CD4-positive, CD25-positive, alpha-beta regulatory T cell (primary cell): ENCODE measurements around the gene RESF1. TPM values are rescaled to one million over a fixed set of nuclear protein-coding genes. Genes with fewer than 3 reads are reported as not detected.

Experiments
- ATAC-seq, 2 donors: fragments of 150-1000 bp; cut with Tn5 transposase; one replicate each; pipeline ENCODE4 v1.10.0; 2021; ENCODE audit warnings: low read depth in 2 of 2, moderate number of reproducible peaks in 2 of 2, moderate library complexity in 1 of 2
- DNase-seq, 3 donors: peaks; one replicate each; pipeline versions ENCODE4 v3.0.0 to v3.0.0-alpha.2; 2012 to 2022; ENCODE audit warnings: mixed read lengths in 1 of 3
- H3K27ac ChIP-seq: one replicate; pipeline ENCODE4 v1.7.0; 2013; ENCODE audit warnings: mild to moderate bottlenecking, low read length; ENCODE audit not compliant: insufficient read depth, poor library complexity, severe bottlenecking
- H3K27me3 ChIP-seq: one replicate; pipeline ENCODE4 v1.7.0; 2013; ENCODE audit warnings: low read length; ENCODE audit not compliant: control insufficient read depth, insufficient read depth
- H3K36me3 ChIP-seq: one replicate; pipeline ENCODE4 v1.7.0; 2013; ENCODE audit warnings: mild to moderate bottlenecking, low read length, moderate library complexity; ENCODE audit not compliant: control insufficient read depth, insufficient read depth
- H3K4me1 ChIP-seq: 2 replicates; pipeline ENCODE4 v1.7.0; 2013; ENCODE audit warnings: mild to moderate bottlenecking, low read length; ENCODE audit not compliant: insufficient read depth, control insufficient read depth, poor library complexity, severe bottlenecking
- H3K4me3 ChIP-seq: one replicate; pipeline ENCODE4 v1.7.0; 2013; ENCODE audit warnings: low read depth, mild to moderate bottlenecking, low read length, moderate library complexity
- H3K9me3 ChIP-seq, 2 experiments: 1 replicate in 1 of 2; 2 replicates in 1 of 2; pipeline ENCODE4 v1.7.0; 2013; ENCODE audit warnings: low read length in 2 of 2, mild to moderate bottlenecking in 1 of 2, moderate library complexity in 1 of 2; ENCODE audit not compliant: control insufficient read depth in 2 of 2
- H3K27ac Mint-ChIP-seq, 3 donors: one replicate each; pipeline ENCODE4 v1.8.0; 2020 to 2022; ENCODE audit warnings: mild to moderate bottlenecking in 3 of 3, mixed read lengths in 3 of 3, moderate library complexity in 2 of 3
- H3K27me3 Mint-ChIP-seq: one replicate; pipeline ENCODE4 v1.8.0; 2022; ENCODE audit warnings: mild to moderate bottlenecking, mixed read lengths
- H3K36me3 Mint-ChIP-seq: one replicate; pipeline ENCODE4 v1.8.0; 2020; ENCODE audit warnings: mixed read lengths
- H3K4me1 Mint-ChIP-seq, 4 donors: one replicate each; pipeline ENCODE4 v1.8.0; 2020 to 2022; ENCODE audit warnings: mixed read lengths in 4 of 4, mild to moderate bottlenecking in 1 of 4
- H3K4me3 Mint-ChIP-seq, 4 donors: one replicate each; pipeline ENCODE4 v1.8.0; 2020 to 2022; ENCODE audit warnings: mild to moderate bottlenecking in 4 of 4, mixed read lengths in 4 of 4, moderate library complexity in 3 of 4
- H3K9me3 Mint-ChIP-seq, 7 donors: one replicate each; pipeline ENCODE4 v1.8.0; 2020 to 2022; ENCODE audit warnings: mixed read lengths in 7 of 7, mild to moderate bottlenecking in 3 of 7, moderate library complexity in 2 of 7
- polyA plus RNA-seq, 4 donors: library from polyadenylated mRNA; unstranded; fragments of 300-500 nt; fragmentation: Illumina TruSeq; gene quantifications; one replicate each; pipeline ENCODE4 v1.2.3, GENCODE V29; 2021
- total RNA-seq: library from RNA; stranded (reverse); gene quantifications from one replicate; pipeline ENCODE4 v1.2.3, GENCODE V29; 2022

The RESF1 gene
- total and polyA plus RNA-seq, 5 donors from 2014 or later, result 151 to 282 (median 183) TPM

DNA sequence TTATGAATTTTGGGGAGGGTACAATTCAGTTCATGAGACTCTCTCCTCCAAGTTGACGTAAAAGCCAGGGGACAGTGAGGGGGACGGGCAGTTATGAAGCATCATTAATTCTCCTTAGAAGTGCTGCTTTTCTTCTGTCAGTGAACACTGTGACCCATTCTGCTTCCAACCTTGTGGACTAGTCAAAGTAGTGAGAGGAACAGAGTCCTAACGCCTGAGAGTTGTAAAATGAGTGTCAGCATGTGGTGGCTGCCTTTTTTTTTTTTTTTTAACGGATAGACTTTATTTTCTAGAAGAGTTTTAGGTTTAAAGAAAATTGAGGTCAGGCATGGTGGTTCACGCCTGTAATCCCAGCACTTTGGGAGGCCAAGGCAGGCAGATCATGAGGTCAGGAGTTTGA is 15.5 kb downstream of the RESF1 start:
- Histone ChIP-seq H3K4me1 (peaks cover 11% of the 10 kb centered on the region), H3K9me3 (peaks cover 69 to 87% of the 10 kb centered on the region in 2 experiments), H3K36me3 (peaks cover 97% of the 10 kb centered on the region), H3K4me3 (no peak overlapping the region), H3K27ac (no peak overlapping the region), H3K27me3 (no peaks in the 10 kb centered on the region)
- Mint-ChIP-seq H3K27me3 (no peaks in the 10 kb centered on the region), H3K27ac (peak overlapping the region in 2 of 3 donors; percentile 32 to 55), H3K36me3 (peaks cover 77% of the 10 kb centered on the region), H3K9me3 (peaks cover 1 to 76% (median 23%) of the 10 kb centered on the region in 7 donors), H3K4me3 (peak overlapping the region in 1 of 4 donors; percentile 8), H3K4me1 (peaks cover 13 to 34% (median 22%) of the 10 kb centered on the region in 4 donors)
- DNase-seq (no peak), ATAC-seq (no peak)

GRCh38 chr12:31984806-31985591 is 25.8 kb downstream of the RESF1 start:
- Histone ChIP-seq H3K9me3 (peaks cover 82 to 95% of the 10 kb centered on the region in 2 experiments), H3K27ac (no peak overlapping the region), H3K4me1 (no peaks in the 10 kb centered on the region), H3K36me3 (peaks cover 74% of the 10 kb centered on the region), H3K27me3 (no peaks in the 10 kb centered on the region), H3K4me3 (peak overlapping the region; percentile 47)
- ATAC-seq (no peak), DNase-seq (no peak)
- Mint-ChIP-seq H3K4me3 (peak overlapping the region in 3 of 4 donors; percentile 33 to 65 (median 39)), H3K9me3 (peaks cover 3 to 78% (median 36%) of the 10 kb centered on the region in 7 donors), H3K27me3 (no peaks in the 10 kb centered on the region), H3K27ac (peak overlapping the region; percentile 9 to 38 (median 37)), H3K4me1 (peaks cover 34 to 71% (median 38%) of the 10 kb centered on the region in 4 donors), H3K36me3 (peaks cover 71% of the 10 kb centered on the region)

DNA sequence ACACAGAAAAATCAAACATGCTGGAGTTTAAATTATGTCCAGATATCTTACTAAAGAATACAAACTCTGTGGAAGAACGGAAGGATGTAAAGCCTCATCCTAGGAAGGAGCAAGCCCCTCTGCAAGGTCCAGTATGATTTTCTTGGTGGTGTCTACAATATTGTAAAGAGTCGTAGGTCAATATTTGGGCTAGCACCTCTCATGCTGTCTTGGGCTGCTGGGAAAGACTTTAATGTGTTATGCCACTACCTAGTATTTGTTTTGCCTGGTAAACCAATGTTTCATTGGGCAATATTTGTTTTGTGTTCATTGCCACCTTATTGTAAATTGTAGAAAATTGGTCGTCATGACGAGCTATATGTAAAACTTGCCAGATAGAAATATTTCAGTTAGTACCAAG is 26.6 kb downstream of the RESF1 start:
- H3K27me3 ChIP-seq, result no peaks in the 10 kb centered on the region
- DNase-seq (no peak), ATAC-seq (no peak)
- peaks cover 3 to 78% (median 36%) of the 10 kb centered on the region in 7 donors for H3K9me3 Mint-ChIP-seq
- peaks cover 74% of the 10 kb centered on the region for H3K36me3 ChIP-seq
- H3K36me3 Mint-ChIP-seq, result peaks cover 76% of the 10 kb centered on the region
- no peaks in the 10 kb centered on the region for H3K27me3 Mint-ChIP-seq
- H3K4me1 Mint-ChIP-seq, result peaks cover 34 to 77% (median 40%) of the 10 kb centered on the region in 4 donors
- no peaks in the 10 kb centered on the region for H3K4me1 ChIP-seq
- peaks cover 79 to 89% of the 10 kb centered on the region in 2 experiments for H3K9me3 ChIP-seq
- no peak overlapping the region for H3K27ac ChIP-seq
- H3K4me3 ChIP-seq, result no peak overlapping the region
- H3K27ac Mint-ChIP-seq, result peak overlapping the region in 1 of 3 donors; percentile 35
- H3K4me3 Mint-ChIP-seq, result peak overlapping the region in 1 of 4 donors; percentile 44

GRCh38 chr12:31989571-31990362 is 30.6 kb downstream of the RESF1 start:
- H3K4me1 Mint-ChIP-seq, result peaks cover 28 to 52% (median 37%) of the 10 kb centered on the region in 4 donors
- no peaks in the 10 kb centered on the region for H3K27me3 ChIP-seq
- H3K9me3 ChIP-seq, result peaks cover 47 to 60% of the 10 kb centered on the region in 2 experiments
- no peak overlapping the region for H3K4me3 ChIP-seq
- H3K27ac Mint-ChIP-seq, result no peak overlapping the region
- peak overlapping the region in 2 of 4 donors; percentile 15 to 39 for H3K4me3 Mint-ChIP-seq
- H3K36me3 ChIP-seq, result peaks cover 88% of the 10 kb centered on the region
- H3K9me3 Mint-ChIP-seq, result peaks cover 3 to 45% (median 19%) of the 10 kb centered on the region in 7 donors
- DNase-seq (no peak), ATAC-seq (no peak)
- no peak overlapping the region for H3K27ac ChIP-seq
- H3K36me3 Mint-ChIP-seq, result peaks cover 76% of the 10 kb centered on the region
- no peaks in the 10 kb centered on the region for H3K27me3 Mint-ChIP-seq
- H3K4me1 ChIP-seq, result no peaks in the 10 kb centered on the region

- Mint-ChIP-seq H3K36me3 (peaks cover 63% of the 10 kb centered on the region), H3K27me3 (no peaks in the 10 kb centered on the region), H3K4me1 (peaks cover 17 to 38% (median 26%) of the 10 kb centered on the region in 4 donors), H3K27ac (peak overlapping the region in 1 of 3 donors; percentile 86), H3K9me3 (peaks cover 2 to 31% (median 14%) of the 10 kb centered on the region in 7 donors), H3K4me3 (peak overlapping the region in 1 of 4 donors; percentile 21)
- DNase-seq (peak in 1 of 3 donors; percentile 71), ATAC-seq (no peak)
- Histone ChIP-seq H3K27ac (no peak overlapping the region), H3K4me3 (no peak overlapping the region), H3K36me3 (peaks cover 94% of the 10 kb centered on the region), H3K27me3 (no peaks in the 10 kb centered on the region), H3K4me1 (no peaks in the 10 kb centered on the region), H3K9me3 (peaks cover 34 to 46% of the 10 kb centered on the region in 2 experiments)
Measured at GRCh38 chr12:31991146-31991545, 31.9 kb downstream of the RESF1 start.

- Histone ChIP-seq H3K36me3 (peaks cover 94% of the 10 kb centered on the region), H3K27me3 (no peaks in the 10 kb centered on the region), H3K9me3 (peaks cover 29 to 39% of the 10 kb centered on the region in 2 experiments), H3K4me3 (no peak overlapping the region), H3K27ac (peak overlapping the region; percentile 8), H3K4me1 (no peaks in the 10 kb centered on the region)
- ATAC-seq (no peak), DNase-seq (no peak)
- H3K27ac Mint-ChIP-seq, result peak overlapping the region in 2 of 3 donors; percentile 40 to 86
- H3K4me1 Mint-ChIP-seq, result peaks cover 10 to 31% (median 20%) of the 10 kb centered on the region in 4 donors
- no peaks in the 10 kb centered on the region for H3K27me3 Mint-ChIP-seq
- peaks cover 2 to 25% (median 14%) of the 10 kb centered on the region in 7 donors for H3K9me3 Mint-ChIP-seq
- peaks cover 56% of the 10 kb centered on the region for H3K36me3 Mint-ChIP-seq
- H3K4me3 Mint-ChIP-seq, result no peak overlapping the region
Measured at GRCh38 chr12:31991815-31992214, 32.6 kb downstream of the RESF1 start.

DNA sequence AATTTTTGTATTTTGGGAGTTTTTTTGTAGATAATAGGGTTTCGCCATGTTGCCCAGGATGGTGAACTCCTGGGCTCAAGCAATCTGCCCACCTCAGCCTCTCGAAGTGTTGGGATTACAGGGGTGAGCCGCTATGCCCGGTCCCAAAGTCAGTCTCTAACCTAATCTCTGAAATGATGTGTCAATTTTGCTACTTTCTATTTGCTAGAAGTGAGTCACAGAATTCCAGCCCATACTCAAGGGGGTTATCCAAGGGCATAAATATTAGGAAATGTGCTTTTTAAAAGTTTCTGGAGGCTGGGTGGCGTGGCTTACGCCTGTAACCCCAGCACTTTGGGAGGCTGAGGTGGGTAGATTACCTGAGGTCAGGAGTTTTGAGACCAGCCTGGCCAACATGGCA is 40.5 kb downstream of the RESF1 start:
- Mint-ChIP-seq H3K36me3 (peaks cover 30% of the 10 kb centered on the region), H3K9me3 (peaks cover 0 to 2% (median 0%) of the 10 kb centered on the region in 7 donors), H3K27ac (no peak overlapping the region), H3K27me3 (no peaks in the 10 kb centered on the region), H3K4me3 (no peak overlapping the region), H3K4me1 (peaks cover 4 to 11% (median 6%) of the 10 kb centered on the region in 4 donors)
- Histone ChIP-seq H3K27ac (no peak overlapping the region), H3K9me3 (no peaks in the 10 kb centered on the region), H3K4me3 (no peak overlapping the region), H3K36me3 (peaks cover 61% of the 10 kb centered on the region), H3K27me3 (no peaks in the 10 kb centered on the region), H3K4me1 (no peaks in the 10 kb centered on the region)
- ATAC-seq (no peak), DNase-seq (no peak)
